WERI-Rb-1 (cell line): ENCODE measurements around the gene SELENOO.

Experiments used
- DNase-seq: peaks from one replicate; pipeline ENCODE4 v3.0.0-alpha.2; 2020
- H3K27ac ChIP-seq: fragments of 250-450 bp; sonication (Bioruptor Pico); 2 replicates; pipeline ENCODE4 v1.5.1; 2020; ENCODE audit warnings: mild to moderate bottlenecking, moderate library complexity
- H3K27me3 ChIP-seq: fragments of 250-450 bp; sonication (Bioruptor Pico); 2 replicates; pipeline ENCODE4 v1.5.1; 2021; ENCODE audit warnings: mild to moderate bottlenecking, low read depth, moderate library complexity; ENCODE audit not compliant: insufficient read depth, severe bottlenecking
- H3K36me3 ChIP-seq: fragments of 250-450 bp; sonication (Bioruptor Pico); 2 replicates; pipeline ENCODE4 v1.5.1; 2020; ENCODE audit warnings: mild to moderate bottlenecking, moderate library complexity
- H3K4me3 ChIP-seq: 2 replicates; pipeline ENCODE4 v1.5.1; 2011; ENCODE audit warnings: low read depth, mild to moderate bottlenecking, control low read depth, low read length
- H3K9me3 ChIP-seq: fragments of 250-450 bp; sonication (Bioruptor Pico); 2 replicates; pipeline ENCODE4 v1.5.1; 2021; ENCODE audit warnings: mild to moderate bottlenecking, moderate library complexity; ENCODE audit not compliant: severe bottlenecking
- TF ChIP-seq, protein P1 (sequence below): IDR thresholded peaks from 2 replicates; pipeline ENCODE4 v1.5.1; 2011; ENCODE audit warnings: low read depth, mild to moderate bottlenecking, control low read depth, inconsistent platforms, low read length

Gene SELENOO

DNA sequence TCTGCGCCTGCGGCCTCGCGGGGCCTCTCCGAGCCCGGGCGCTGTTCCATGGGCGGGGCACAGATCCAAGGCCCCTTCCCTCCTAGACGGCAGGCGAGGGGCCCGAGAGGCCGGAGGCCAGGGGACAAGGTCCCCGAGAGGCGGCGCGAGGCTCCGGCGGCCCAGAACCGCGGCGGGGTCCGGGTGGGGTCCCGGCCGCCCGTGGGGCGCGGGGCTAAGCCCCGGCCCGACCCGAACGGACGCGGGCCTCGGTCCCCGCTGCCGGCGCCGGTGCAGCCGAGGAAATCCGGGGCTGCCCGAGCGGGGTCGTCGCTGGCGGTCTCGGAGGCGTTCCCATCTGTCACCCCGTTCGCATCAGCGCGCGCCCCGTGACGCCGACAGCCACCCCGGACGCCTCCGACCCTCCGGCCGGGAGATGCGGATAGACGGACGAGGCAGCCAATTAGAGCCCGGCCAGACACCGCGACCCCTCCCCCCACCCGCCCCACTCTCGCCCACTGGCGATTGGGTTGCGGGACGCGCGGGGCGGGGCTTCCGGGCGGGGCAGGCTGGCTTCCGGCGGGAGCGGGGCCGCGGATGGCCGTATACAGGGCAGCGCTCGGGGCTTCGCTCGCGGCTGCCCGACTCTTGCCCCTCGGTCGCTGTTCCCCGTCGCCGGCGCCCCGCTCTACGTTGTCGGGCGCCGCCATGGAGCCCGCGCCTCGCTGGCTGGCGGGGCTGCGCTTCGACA, at the start of gene SELENOO:
Gene SELENOO, plus strand, starts transcription at position 551 of the 730 bp plus-strand sequence. Its CDS starts 26 bp downstream, at position 577.
- peaks cover 43% of the 10 kb centered on the region for H3K36me3 ChIP-seq
- peak within 1 kb of the TSS; percentile 74 for H3K4me3 ChIP-seq
- H3K9me3 ChIP-seq = no peaks in the 10 kb centered on the region
- peak within 1 kb of the TSS; percentile 87 for H3K27ac ChIP-seq
- TF ChIP-seq, protein P1, sequence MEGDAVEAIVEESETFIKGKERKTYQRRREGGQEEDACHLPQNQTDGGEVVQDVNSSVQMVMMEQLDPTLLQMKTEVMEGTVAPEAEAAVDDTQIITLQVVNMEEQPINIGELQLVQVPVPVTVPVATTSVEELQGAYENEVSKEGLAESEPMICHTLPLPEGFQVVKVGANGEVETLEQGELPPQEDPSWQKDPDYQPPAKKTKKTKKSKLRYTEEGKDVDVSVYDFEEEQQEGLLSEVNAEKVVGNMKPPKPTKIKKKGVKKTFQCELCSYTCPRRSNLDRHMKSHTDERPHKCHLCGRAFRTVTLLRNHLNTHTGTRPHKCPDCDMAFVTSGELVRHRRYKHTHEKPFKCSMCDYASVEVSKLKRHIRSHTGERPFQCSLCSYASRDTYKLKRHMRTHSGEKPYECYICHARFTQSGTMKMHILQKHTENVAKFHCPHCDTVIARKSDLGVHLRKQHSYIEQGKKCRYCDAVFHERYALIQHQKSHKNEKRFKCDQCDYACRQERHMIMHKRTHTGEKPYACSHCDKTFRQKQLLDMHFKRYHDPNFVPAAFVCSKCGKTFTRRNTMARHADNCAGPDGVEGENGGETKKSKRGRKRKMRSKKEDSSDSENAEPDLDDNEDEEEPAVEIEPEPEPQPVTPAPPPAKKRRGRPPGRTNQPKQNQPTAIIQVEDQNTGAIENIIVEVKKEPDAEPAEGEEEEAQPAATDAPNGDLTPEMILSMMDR = no peak
- H3K27me3 ChIP-seq = no peaks in the 10 kb centered on the region
- DNase-seq = peak; percentile 94

DNA sequence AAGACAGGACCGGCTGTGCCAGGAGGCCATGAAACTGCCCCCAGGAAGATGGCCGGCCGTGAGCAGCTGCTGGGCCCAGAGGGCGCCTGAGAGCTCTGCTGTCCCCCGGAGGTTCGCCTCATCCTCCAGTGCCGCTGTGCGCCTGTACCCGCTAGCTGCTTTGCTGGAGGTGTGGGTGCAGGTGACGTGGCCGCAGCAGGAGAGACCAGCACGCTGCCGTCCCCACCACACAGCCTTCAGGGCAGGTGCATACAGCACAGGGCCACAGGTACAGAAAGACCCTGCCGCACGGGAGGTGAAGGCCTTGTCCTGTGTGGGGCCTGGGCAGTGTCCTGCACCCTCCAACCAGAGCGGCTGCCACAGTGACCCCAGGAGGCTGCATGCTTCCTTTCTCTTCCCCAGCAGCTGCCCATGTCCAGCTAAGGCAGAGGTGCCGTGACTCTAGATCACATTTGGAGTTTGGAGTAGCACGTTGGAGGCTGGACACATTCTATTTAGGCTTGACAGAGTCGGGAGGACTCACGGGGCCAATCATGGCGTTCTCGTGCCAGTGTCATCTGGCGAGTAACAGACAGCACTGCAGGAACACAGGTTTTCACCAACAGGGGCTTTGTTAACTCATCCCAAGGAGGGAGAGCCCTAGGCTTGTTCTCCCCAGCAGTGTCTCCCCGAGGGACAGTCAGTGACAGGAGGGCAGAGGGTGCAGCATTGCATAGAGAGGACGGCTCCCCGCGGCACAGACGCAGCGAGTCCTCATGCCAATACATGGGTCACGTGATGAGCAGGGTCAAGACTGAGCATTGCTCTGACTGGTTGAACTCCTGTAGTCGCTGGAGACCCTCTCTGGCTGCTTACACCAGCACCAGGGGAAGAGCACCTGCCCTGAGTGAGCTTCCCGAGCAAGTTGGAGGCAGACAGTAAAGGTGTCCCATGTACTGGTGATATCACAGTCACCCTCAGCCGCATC, 49.0 kb upstream of the SELENOO start:
- Histone ChIP-seq H3K27me3 (no peaks in the 10 kb centered on the region), H3K27ac (no peak overlapping the region), H3K4me3 (no peak overlapping the region), H3K9me3 (no peaks in the 10 kb centered on the region), H3K36me3 (no peaks in the 10 kb centered on the region)
- TF ChIP-seq, protein P1 = peak; percentile 23; the same call in 1 of the 2 replicates
- DNase-seq = no peak

- Histone ChIP-seq H3K36me3 (no peaks in the 10 kb centered on the region), H3K4me3 (no peak overlapping the region), H3K27ac (no peak overlapping the region), H3K27me3 (no peaks in the 10 kb centered on the region), H3K9me3 (no peaks in the 10 kb centered on the region)
- TF ChIP-seq, protein P1 = no peak
- DNase-seq = no peak
Observed at GRCh38 chr22:50153056-50153755, 47.6 kb upstream of the SELENOO start.

DNA sequence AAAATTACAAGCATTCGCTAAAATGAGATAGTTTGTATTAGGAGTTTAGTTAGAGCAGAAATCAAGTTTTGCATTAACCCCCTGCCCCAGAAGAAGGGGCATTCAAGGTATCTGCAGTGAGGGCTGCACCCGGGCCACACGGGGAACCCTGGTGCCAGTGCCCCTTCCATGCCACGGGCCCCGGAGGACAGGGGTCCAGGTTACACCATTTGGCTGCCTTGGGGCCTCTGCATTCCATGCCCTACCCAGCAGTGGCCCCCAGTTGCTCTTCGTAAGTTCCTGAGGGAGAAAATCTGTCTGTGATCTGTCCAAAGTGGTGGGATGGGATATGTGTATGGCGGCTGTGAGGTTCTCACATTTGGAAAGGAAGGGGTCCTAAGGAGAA, 47.1 kb upstream of the SELENOO start:
- TF ChIP-seq, protein P1 = no peak
- H3K36me3 ChIP-seq = no peaks in the 10 kb centered on the region
- H3K4me3 ChIP-seq = no peak overlapping the region
- no peak for DNase-seq
- no peaks in the 10 kb centered on the region for H3K27me3 ChIP-seq
- no peaks in the 10 kb centered on the region for H3K9me3 ChIP-seq
- no peak overlapping the region for H3K27ac ChIP-seq

DNA sequence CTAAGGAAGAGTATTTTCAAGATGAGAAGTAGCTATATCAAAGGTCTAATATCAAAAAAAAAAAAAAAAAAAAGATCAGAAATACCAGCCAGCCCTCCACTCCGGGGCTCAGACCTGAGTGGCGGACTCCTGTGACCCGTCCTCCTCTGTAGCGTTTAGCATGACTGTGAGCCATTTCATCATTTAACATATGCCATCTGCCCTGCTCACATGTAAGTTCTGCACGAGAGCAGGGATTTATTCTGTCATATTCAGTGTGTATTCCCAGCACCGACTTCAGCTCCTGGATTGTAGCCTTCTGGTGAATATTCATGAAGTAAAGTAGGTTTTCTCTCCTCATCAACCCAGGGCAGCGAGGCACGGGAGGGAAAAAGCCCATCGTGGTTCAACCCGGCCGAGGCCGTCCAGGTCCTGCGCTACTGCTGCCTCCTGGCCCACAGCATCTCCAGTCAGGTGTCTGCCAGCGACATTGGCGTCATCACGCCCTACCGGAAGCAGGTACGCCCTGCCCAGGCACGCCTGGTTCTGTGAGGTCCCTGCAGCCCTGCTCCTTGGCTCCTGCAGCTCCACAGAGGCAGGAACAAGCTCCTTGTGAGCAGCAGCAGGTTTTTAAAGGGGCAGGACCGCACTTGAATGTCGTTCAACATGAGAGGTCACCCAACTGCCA, 43.0 kb upstream of the SELENOO start:
- Histone ChIP-seq H3K4me3 (no peak overlapping the region), H3K27ac (no peak overlapping the region), H3K36me3 (no peaks in the 10 kb centered on the region), H3K9me3 (no peaks in the 10 kb centered on the region), H3K27me3 (no peaks in the 10 kb centered on the region)
- TF ChIP-seq, protein P1 = no peak
- DNase-seq = no peak
